ENCODE measurements around the gene LIX1. TPM values are rescaled to one million over a fixed set of nuclear protein-coding genes. Genes with fewer than 3 reads are reported as not detected.

Gene LIX1
- total and polyA plus RNA-seq, 4 donors = not detected

DNA sequence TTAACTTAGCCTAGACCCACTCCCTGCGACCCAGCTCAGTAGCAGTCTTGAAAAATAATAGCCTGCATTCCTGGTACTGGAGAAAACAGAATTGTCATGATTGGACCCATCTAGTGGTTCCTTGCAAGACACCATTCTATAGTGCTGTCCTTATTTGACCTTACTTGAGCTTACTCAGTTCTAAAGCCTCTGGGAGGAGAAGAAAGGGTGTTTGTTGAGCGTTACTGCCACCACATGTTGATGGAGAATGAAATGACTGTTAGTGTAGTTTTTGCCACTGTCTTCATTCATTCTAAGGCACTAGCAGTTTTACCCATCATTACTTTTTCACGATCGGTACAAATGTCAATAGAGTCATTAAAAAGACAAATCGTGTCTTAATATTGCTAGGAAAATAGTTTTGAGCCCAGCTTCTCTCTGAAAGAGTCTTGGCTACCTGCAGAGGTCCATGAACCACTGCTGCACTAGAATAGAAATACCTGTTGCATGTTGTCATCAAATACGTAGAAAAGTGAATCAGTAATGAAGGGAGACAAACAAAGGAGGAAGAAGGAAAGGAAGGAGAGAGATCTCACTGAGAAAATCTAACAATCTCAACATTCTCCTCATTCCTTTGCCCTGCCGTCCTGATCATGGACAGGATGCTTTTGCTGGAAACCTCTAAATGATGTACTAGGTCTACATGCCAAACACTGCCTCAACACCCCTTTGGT lies 96.0 kb downstream of the LIX1 start:
- Histone ChIP-seq H3K4me1 (ENCODE audit: control insufficient read depth in 1 of 2, insufficient read depth in 2 of 2, low read length in 2 of 2) (no peaks in the 10 kb centered on the region), H3K4me3 (ENCODE audit: low read length in 2 of 2) (no peak overlapping the region), H3K27ac (ENCODE audit: low read depth in 1 of 2, low read length in 2 of 2) (no peak overlapping the region), H3K9me3 (ENCODE audit: control insufficient read depth, low read length) (no peaks in the 10 kb centered on the region), H3K27me3 (ENCODE audit: control insufficient read depth in 1 of 2, insufficient read depth in 2 of 2, low read length in 1 of 2) (no peaks in the 10 kb centered on the region), H3K36me3 (ENCODE audit: control insufficient read depth in 1 of 2, insufficient read depth in 2 of 2, low read length in 1 of 2) (no peaks in the 10 kb centered on the region)
- no peak for DNase-seq
- no peak for ATAC-seq (ENCODE audit: low FRiP score)
- intact Hi-C loops (cut with DNase I) = loop anchor here in 1 of 2 donors (10.0 kb wide), 1 partner anchor 98 kb away; the partner anchor contains the start of gene LIX1
- 68 to 69% methylated on average over 7 of the region's 7 CpGs for WGBS, 2 donors

DNA sequence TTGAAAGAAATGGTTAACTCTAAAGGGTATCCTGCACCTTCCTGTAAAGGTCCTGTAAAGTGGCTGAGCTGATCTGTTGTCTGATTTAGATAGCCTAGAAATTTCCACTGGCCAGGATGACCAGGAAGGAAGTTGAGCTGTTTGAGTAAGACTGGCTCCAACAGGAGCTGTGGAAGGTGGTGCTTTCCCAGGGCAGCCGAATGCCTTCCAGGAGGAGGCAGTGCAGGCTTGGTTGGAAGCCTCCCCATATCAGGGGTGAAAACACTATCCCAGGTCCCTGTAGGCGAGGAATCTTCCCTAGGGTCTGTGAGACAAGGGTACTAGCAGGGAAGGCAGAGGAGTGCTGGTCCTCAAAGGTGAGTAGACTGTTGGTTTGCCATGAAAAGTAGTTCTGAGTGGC lies 98.4 kb downstream of the LIX1 start:
- Histone ChIP-seq H3K27ac (ENCODE audit: low read depth in 1 of 2, low read length in 2 of 2) (no peak overlapping the region), H3K27me3 (ENCODE audit: control insufficient read depth in 1 of 2, insufficient read depth in 2 of 2, low read length in 1 of 2) (no peaks in the 10 kb centered on the region), H3K4me3 (ENCODE audit: low read length in 2 of 2) (no peak overlapping the region), H3K4me1 (ENCODE audit: control insufficient read depth in 1 of 2, insufficient read depth in 2 of 2, low read length in 2 of 2) (no peaks in the 10 kb centered on the region), H3K9me3 (ENCODE audit: control insufficient read depth, low read length) (no peaks in the 10 kb centered on the region), H3K36me3 (ENCODE audit: control insufficient read depth in 1 of 2, insufficient read depth in 2 of 2, low read length in 1 of 2) (no peaks in the 10 kb centered on the region)
- no peak for DNase-seq
- peak; percentile 40 for ATAC-seq (ENCODE audit: low FRiP score)
- 48 to 49% methylated on average over 2 of the region's 2 CpGs for WGBS, 2 donors
- intact Hi-C loops (cut with DNase I) = loop anchor here (2.0 to 10.0 kb wide), 2 partner anchors 101 to 119 kb away; partner anchors contain the start of gene LIX1 (in 1 of the 2)

DNA sequence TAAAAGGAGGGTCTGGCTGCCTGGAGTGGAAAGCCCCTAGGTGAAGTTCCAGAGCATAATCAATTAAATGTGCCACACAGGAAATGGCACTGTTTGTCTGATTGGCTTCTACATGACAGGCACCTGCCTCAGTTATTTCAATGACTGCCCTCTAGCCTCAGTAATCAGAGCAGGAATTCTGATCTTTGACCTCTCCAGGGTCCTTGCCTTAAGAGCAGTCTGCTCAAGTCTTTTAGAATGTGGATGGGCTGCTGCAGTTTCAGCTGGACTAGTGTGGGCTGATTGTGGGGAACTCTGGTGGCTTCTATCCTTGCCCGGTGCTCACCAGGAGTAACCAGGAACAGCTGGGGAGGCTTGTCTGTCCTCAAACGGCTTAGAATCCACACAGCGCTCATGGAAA lies 98.9 kb downstream of the LIX1 start:
- no peaks in the 10 kb centered on the region for H3K36me3 ChIP-seq (ENCODE audit: control insufficient read depth in 1 of 2, insufficient read depth in 2 of 2, low read length in 1 of 2)
- no peak for DNase-seq
- H3K27ac ChIP-seq (ENCODE audit: low read depth in 1 of 2, low read length in 2 of 2) = no peak overlapping the region
- H3K4me1 ChIP-seq (ENCODE audit: control insufficient read depth in 1 of 2, insufficient read depth in 2 of 2, low read length in 2 of 2) = no peaks in the 10 kb centered on the region
- no peaks in the 10 kb centered on the region for H3K9me3 ChIP-seq (ENCODE audit: control insufficient read depth, low read length)
- H3K27me3 ChIP-seq (ENCODE audit: control insufficient read depth in 1 of 2, insufficient read depth in 2 of 2, low read length in 1 of 2) = no peaks in the 10 kb centered on the region
- no peak for ATAC-seq (ENCODE audit: low FRiP score)
- intact Hi-C loops (cut with DNase I) = loop anchor here in 1 of 2 donors (10.0 kb wide), 1 partner anchor 101 kb away; the partner anchor contains the start of gene LIX1
- WGBS, 2 donors = 61 to 67% methylated on average over 3 of the region's 3 CpGs
- no peak overlapping the region for H3K4me3 ChIP-seq (ENCODE audit: low read length in 2 of 2)

DNA sequence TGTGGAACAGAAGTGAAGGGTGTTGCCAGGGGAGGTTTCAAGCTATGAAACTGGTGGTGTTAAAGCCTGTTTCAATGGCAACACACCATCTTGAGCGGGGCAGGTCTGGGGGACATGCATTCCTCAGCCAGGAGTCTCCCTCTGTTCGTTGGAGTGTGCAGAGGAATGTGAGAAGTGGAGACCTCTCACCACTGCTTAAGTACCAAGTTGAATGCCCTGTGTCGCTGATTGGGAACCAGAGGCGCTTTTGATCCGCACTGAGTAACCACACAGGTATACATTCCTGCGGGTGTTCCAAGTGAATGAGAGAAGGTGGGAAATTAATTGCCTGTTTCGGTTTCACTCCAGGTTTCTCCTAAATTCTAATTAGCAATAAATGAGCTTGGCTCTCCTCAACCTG lies 99.4 kb downstream of the LIX1 start:
- Histone ChIP-seq H3K27me3 (ENCODE audit: control insufficient read depth in 1 of 2, insufficient read depth in 2 of 2, low read length in 1 of 2) (no peaks in the 10 kb centered on the region), H3K36me3 (ENCODE audit: control insufficient read depth in 1 of 2, insufficient read depth in 2 of 2, low read length in 1 of 2) (no peaks in the 10 kb centered on the region), H3K9me3 (ENCODE audit: control insufficient read depth, low read length) (no peaks in the 10 kb centered on the region), H3K27ac (ENCODE audit: low read depth in 1 of 2, low read length in 2 of 2) (no peak overlapping the region), H3K4me3 (ENCODE audit: low read length in 2 of 2) (no peak overlapping the region), H3K4me1 (ENCODE audit: control insufficient read depth in 1 of 2, insufficient read depth in 2 of 2, low read length in 2 of 2) (no peaks in the 10 kb centered on the region)
- ATAC-seq (ENCODE audit: low FRiP score) (no peak), DNase-seq (no peak)
- WGBS, 2 donors = 81% methylated on average over 7 of the region's 7 CpGs
- intact Hi-C loops (cut with DNase I) = loop anchor here in 1 of 2 donors (10.0 kb wide), 1 partner anchor 102 kb away; the partner anchor contains the start of gene LIX1

Other genes with a start within 250 kb of the LIX1 start
- 10 to 100 TPM; 51.9 to 69.8 TPM for gene LNPEP, start 206.5 kb downstream of the LIX1 start, total RNA-seq
- 1 to 10 TPM; 3.1 to 7.0 TPM for gene LNPEP, start 206.5 kb downstream of the LIX1 start, polyA plus RNA-seq
- 10 to 100 TPM; 22.0 to 23.9 TPM for gene RIOK2, start 40.6 kb upstream of the LIX1 start, total RNA-seq
- 10 to 100 TPM; 15.8 to 16.3 TPM for gene RIOK2, start 40.6 kb upstream of the LIX1 start, polyA plus RNA-seq

All from aorta (tissue), 5 donors.